ENCODE results near the gene PCNT.
"Not testable (repeated sequence)": the region's sequence is repeated elsewhere in the genome, so short reads cannot be mapped to it uniquely, and the experiment has no call there.

DNA sequence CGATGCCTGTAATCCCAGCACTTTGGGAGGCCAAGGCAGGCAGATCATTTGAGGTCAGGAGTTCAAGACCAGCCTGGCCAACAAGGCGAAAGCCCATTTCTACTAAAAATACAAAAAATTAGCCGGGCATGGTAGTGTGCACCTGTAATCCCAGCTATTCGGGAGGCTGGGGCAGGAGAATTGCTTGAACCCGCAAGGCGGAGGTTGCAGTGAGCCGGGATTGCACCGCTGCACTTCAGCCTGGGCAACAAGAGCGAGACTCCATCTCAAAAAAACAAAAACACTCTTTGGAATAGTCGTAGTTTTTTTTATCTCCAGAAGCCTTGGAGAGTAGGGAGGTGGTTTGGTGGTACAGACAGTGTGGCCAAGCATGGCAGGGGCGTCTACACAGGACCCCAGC, 109.2 kb downstream of the PCNT start:
- TF ChIP-seq EZH2phosphoT487 (conservative IDR thresholded peaks at IDR 0.05; ENCODE audit: low read length), result not testable (repeated sequence)
- TF ChIP-seq, protein P1, sequence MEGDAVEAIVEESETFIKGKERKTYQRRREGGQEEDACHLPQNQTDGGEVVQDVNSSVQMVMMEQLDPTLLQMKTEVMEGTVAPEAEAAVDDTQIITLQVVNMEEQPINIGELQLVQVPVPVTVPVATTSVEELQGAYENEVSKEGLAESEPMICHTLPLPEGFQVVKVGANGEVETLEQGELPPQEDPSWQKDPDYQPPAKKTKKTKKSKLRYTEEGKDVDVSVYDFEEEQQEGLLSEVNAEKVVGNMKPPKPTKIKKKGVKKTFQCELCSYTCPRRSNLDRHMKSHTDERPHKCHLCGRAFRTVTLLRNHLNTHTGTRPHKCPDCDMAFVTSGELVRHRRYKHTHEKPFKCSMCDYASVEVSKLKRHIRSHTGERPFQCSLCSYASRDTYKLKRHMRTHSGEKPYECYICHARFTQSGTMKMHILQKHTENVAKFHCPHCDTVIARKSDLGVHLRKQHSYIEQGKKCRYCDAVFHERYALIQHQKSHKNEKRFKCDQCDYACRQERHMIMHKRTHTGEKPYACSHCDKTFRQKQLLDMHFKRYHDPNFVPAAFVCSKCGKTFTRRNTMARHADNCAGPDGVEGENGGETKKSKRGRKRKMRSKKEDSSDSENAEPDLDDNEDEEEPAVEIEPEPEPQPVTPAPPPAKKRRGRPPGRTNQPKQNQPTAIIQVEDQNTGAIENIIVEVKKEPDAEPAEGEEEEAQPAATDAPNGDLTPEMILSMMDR (IDR thresholded peaks at IDR 0.05; ENCODE audit: insufficient read depth, low read length, poor library complexity, severe bottlenecking), result not testable (repeated sequence)

All from SU-DHL-6 (cell line).